ENCODE measurements around the gene BBX.

Gene BBX

DNA sequence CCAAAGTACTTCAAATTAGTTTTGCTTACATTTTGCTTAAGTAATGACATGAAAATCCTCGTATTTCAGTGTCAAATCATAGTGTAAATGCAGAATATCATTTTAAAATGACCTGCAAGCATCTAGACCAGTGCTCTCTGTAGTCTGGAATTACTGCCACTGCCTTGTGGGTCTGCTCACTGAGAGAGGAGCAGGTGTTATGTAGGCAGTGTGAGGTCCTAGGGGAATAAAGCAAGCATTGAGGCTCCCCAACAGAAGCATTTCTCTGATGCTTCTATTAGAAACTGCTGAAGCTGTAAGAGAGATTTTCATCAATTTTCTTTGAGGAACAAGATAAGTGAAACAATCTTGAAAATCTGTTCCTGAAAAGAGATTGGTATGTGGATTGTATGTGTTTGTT is 253.2 kb downstream of the BBX start:
- TF ChIP-seq TAF1 (IDR thresholded peaks at IDR 0.05; ENCODE audit: borderline replicate concordance, insufficient read depth, low read length) (no peak), SIN3A (IDR thresholded peaks at IDR 0.05; ENCODE audit: borderline replicate concordance, insufficient read depth, low read length) (no peak), FOXP2 (optimal IDR thresholded peaks at IDR 0.05; ENCODE audit: borderline replicate concordance, extremely low read depth, extremely low read length, insufficient read depth) (no peak), POLR2AphosphoS5 (IDR thresholded peaks at IDR 0.05; ENCODE audit: low read depth, low read length) (no peak)
- TF ChIP-seq, protein P1, sequence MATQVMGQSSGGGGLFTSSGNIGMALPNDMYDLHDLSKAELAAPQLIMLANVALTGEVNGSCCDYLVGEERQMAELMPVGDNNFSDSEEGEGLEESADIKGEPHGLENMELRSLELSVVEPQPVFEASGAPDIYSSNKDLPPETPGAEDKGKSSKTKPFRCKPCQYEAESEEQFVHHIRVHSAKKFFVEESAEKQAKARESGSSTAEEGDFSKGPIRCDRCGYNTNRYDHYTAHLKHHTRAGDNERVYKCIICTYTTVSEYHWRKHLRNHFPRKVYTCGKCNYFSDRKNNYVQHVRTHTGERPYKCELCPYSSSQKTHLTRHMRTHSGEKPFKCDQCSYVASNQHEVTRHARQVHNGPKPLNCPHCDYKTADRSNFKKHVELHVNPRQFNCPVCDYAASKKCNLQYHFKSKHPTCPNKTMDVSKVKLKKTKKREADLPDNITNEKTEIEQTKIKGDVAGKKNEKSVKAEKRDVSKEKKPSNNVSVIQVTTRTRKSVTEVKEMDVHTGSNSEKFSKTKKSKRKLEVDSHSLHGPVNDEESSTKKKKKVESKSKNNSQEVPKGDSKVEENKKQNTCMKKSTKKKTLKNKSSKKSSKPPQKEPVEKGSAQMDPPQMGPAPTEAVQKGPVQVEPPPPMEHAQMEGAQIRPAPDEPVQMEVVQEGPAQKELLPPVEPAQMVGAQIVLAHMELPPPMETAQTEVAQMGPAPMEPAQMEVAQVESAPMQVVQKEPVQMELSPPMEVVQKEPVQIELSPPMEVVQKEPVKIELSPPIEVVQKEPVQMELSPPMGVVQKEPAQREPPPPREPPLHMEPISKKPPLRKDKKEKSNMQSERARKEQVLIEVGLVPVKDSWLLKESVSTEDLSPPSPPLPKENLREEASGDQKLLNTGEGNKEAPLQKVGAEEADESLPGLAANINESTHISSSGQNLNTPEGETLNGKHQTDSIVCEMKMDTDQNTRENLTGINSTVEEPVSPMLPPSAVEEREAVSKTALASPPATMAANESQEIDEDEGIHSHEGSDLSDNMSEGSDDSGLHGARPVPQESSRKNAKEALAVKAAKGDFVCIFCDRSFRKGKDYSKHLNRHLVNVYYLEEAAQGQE (IDR thresholded peaks at IDR 0.05; ENCODE audit: insufficient read depth in 1 of 2, low read depth in 2 of 2, low read length in 2 of 2) = no peak

DNA sequence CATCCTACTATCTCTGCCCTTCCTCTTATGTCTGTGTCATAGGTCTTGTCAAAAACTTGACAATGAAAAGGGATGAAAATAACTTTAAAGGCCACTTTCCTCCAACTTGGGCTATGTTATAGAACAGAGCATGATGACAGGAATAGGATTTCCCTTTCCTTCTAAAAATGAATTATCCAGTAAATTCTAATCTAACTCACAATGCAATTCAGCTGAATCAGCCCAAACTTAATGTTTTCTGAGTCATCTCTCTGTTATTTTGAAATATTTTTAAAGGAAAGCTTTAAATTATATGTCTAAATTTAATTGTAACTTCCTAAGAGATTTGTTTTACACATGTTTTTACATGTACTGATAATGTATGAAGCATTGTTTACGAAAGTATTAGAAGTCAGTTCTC is 258.5 kb downstream of the BBX start:
- no peak for TF ChIP-seq TAF1 (IDR thresholded peaks at IDR 0.05; ENCODE audit: borderline replicate concordance, insufficient read depth, low read length)
- no peak for TF ChIP-seq POLR2AphosphoS5 (IDR thresholded peaks at IDR 0.05; ENCODE audit: low read depth, low read length)
- TF ChIP-seq, protein P1 (IDR thresholded peaks at IDR 0.05; ENCODE audit: insufficient read depth in 1 of 2, low read depth in 2 of 2, low read length in 2 of 2) = no peak
- no peak for TF ChIP-seq SIN3A (IDR thresholded peaks at IDR 0.05; ENCODE audit: borderline replicate concordance, insufficient read depth, low read length)
- TF ChIP-seq FOXP2 (optimal IDR thresholded peaks at IDR 0.05; ENCODE audit: borderline replicate concordance, extremely low read depth, extremely low read length, insufficient read depth) = no peak

DNA sequence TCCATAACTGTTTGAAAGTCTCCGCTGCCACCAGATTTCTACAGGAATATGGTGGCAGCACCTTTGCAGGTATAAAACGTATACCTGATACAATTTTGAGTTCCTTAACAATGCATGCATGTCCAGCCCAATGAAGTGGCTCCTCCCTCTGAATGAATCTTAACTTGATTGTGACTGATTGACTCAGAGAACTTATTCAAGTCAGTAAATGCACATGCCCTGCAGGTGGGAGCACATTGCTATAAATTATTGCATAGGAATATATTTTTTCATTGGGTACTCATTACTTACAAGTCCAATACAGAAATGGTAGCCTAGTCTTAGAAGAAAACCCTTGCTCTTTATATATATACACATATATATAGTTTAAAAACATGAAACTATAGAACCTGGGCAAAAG is 259.3 kb downstream of the BBX start:
- no peak for TF ChIP-seq FOXP2 (optimal IDR thresholded peaks at IDR 0.05; ENCODE audit: borderline replicate concordance, extremely low read depth, extremely low read length, insufficient read depth)

DNA sequence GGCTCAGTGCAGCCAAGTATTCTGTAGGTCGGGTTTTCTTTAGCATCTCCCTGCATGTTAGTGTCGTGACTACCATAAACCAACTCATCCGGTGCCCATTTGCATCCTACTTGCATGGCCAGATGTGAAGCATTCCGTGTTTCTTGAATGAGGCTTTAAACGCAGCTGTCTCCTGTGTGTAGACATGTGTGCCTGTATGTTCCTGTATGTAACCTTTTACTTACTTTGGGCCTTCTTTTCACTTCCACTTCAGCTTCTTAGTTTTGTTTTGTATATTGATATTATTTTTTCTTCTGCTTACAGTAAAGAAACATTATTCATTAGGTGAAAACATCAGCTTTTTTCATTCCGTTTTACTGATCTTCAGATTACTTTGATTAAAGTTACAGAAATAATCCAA is 267.9 kb downstream of the BBX start:
- TF ChIP-seq, protein P1 (IDR thresholded peaks at IDR 0.05; ENCODE audit: insufficient read depth in 1 of 2, low read depth in 2 of 2, low read length in 2 of 2) = no peak
- no peak for TF ChIP-seq FOXP2 (optimal IDR thresholded peaks at IDR 0.05; ENCODE audit: borderline replicate concordance, extremely low read depth, extremely low read length, insufficient read depth)

DNA sequence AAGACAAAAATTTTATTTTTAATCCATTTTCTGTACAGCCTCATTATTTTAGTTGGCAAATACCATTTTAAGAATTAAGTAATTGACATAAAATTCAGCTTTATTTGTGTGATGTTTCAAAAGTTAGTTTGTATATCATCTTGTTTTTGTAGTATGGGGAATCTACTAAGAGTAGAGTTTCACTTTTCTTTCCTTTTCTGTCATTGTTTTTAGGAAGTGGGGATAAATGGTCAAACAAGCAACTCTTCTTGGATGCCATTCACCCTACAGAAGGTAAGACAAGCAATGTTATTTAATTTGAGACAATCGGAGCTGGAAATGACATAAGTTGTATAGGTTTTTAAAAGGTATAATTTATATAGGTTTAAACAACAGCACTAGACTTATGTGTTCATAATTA is 268.3 kb downstream of the BBX start:
- TF ChIP-seq, protein P1 (IDR thresholded peaks at IDR 0.05; ENCODE audit: insufficient read depth in 1 of 2, low read depth in 2 of 2, low read length in 2 of 2) = no peak
- TF ChIP-seq SIN3A (IDR thresholded peaks at IDR 0.05; ENCODE audit: borderline replicate concordance, insufficient read depth, low read length) = no peak

DNA sequence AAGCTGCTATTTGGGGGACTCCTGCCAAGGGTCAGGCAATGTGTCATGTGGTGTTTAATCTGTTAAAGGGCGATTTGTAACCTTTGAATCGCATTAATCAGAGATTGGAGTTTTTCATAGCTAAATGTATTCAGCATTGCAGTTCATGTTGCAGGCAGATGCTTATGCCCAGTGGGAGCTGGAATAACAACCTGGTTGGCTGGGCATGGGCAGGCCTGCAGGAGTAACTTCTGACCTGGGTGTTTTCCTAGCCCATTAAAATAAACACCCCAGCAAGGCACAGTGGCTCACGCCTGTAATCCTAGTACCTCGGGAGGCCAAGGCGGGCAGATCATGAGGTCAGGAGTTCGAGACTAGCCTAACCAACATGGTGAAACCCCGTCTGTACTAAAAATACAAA is 268.7 kb downstream of the BBX start:
- TF ChIP-seq POLR2AphosphoS5 (IDR thresholded peaks at IDR 0.05; ENCODE audit: low read depth, low read length) (no peak), FOXP2 (optimal IDR thresholded peaks at IDR 0.05; ENCODE audit: borderline replicate concordance, extremely low read depth, extremely low read length, insufficient read depth) (no peak), SIN3A (IDR thresholded peaks at IDR 0.05; ENCODE audit: borderline replicate concordance, insufficient read depth, low read length) (no peak), TAF1 (IDR thresholded peaks at IDR 0.05; ENCODE audit: borderline replicate concordance, insufficient read depth, low read length) (no peak)
- TF ChIP-seq, protein P1 (IDR thresholded peaks at IDR 0.05; ENCODE audit: insufficient read depth in 1 of 2, low read depth in 2 of 2, low read length in 2 of 2) = no peak

Data from PFSK-1 (cell line).